22Rv1 (cell line): ENCODE measurements around the gene BCL2L13.

Experiments
- ZFX ChIP-seq: fragments of 450-650 bp; IDR thresholded peaks from 2 replicates; pipeline ENCODE4 v1.6.1; 2017; ENCODE audit warnings: antibody characterized with exemption, borderline replicate concordance
- TF ChIP-seq, protein P1 (sequence below): fragments of 450-650 bp; IDR thresholded peaks from 2 replicates; pipeline ENCODE4 v1.5.1; 2017; ENCODE audit warnings: mild to moderate bottlenecking

DNA sequence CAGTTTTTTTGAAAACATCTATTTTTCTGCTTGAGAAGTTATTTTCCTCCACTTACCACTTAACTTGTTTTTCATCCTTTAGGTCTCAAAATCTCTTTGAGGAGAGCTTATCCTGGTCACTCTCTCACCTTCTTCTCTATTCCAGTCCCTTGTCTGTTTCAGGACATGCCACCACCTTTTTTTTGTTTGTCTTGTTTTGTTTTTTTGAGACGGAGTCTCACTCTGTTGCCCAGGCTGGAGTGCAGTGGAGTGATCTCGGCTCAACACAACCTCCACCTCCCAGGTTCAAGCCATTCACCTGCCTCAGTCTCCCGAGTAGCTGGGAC lies 4.6 kb upstream of the BCL2L13 start:
- TF ChIP-seq ZFX: no peak
- TF ChIP-seq, protein P1, sequence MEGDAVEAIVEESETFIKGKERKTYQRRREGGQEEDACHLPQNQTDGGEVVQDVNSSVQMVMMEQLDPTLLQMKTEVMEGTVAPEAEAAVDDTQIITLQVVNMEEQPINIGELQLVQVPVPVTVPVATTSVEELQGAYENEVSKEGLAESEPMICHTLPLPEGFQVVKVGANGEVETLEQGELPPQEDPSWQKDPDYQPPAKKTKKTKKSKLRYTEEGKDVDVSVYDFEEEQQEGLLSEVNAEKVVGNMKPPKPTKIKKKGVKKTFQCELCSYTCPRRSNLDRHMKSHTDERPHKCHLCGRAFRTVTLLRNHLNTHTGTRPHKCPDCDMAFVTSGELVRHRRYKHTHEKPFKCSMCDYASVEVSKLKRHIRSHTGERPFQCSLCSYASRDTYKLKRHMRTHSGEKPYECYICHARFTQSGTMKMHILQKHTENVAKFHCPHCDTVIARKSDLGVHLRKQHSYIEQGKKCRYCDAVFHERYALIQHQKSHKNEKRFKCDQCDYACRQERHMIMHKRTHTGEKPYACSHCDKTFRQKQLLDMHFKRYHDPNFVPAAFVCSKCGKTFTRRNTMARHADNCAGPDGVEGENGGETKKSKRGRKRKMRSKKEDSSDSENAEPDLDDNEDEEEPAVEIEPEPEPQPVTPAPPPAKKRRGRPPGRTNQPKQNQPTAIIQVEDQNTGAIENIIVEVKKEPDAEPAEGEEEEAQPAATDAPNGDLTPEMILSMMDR: no peak
